Natural killer cell (primary cell): ENCODE results near the gene STK25. TPM values are rescaled to one million over a fixed set of nuclear protein-coding genes. Genes with fewer than 3 reads are reported as not detected.

Experiments used
- ATAC-seq, 3 donors: fragments of 150-1000 bp in 2 of 3; fragments of 200-7000 bp in 1 of 3; cut with Tn5 transposase; 1 replicate in 1 of 3; 2 replicates in 2 of 3; pipeline ENCODE4 v1.10.0; 2021; ENCODE audit warnings: mild to moderate bottlenecking in 2 of 3, moderate library complexity in 2 of 3
- DNase-seq, 2 donors: peaks; one replicate each; pipeline versions ENCODE4 v3.0.0 to v3.0.0-alpha.2; 2013 to 2021; ENCODE audit warnings: mixed read lengths in 1 of 2
- H3K27ac ChIP-seq: one replicate; pipeline ENCODE4 v1.5.1; 2013; ENCODE audit warnings: mild to moderate bottlenecking, low read length
- H3K27me3 ChIP-seq: one replicate; pipeline ENCODE4 v1.6.1; 2013; ENCODE audit warnings: low read length; ENCODE audit not compliant: control insufficient read depth, insufficient read depth
- H3K36me3 ChIP-seq: one replicate; pipeline ENCODE4 v1.6.1; 2013; ENCODE audit warnings: low read length; ENCODE audit not compliant: control insufficient read depth, insufficient read depth
- H3K4me1 ChIP-seq: one replicate; pipeline ENCODE4 v1.6.1; 2013; ENCODE audit warnings: low read length; ENCODE audit not compliant: control insufficient read depth, insufficient read depth
- H3K4me3 ChIP-seq: one replicate; pipeline ENCODE4 v1.5.1; 2013; ENCODE audit warnings: low read length
- H3K9me3 ChIP-seq: one replicate; pipeline ENCODE4 v1.6.1; 2013; ENCODE audit warnings: low read length; ENCODE audit not compliant: control insufficient read depth, insufficient read depth
- H3K27ac Mint-ChIP-seq, 2 donors: one replicate each; pipeline ENCODE4 v1.8.0; 2022; ENCODE audit warnings: mild to moderate bottlenecking in 2 of 2, mixed read lengths in 2 of 2, moderate library complexity in 1 of 2
- H3K27me3 Mint-ChIP-seq, 2 donors: one replicate each; pipeline ENCODE4 v1.8.0; 2022; ENCODE audit warnings: low read depth in 2 of 2, mixed read lengths in 2 of 2
- H3K36me3 Mint-ChIP-seq: one replicate; pipeline ENCODE4 v1.8.0; 2022; ENCODE audit warnings: mixed read lengths
- H3K4me1 Mint-ChIP-seq, 2 donors: one replicate each; pipeline ENCODE4 v1.8.0; 2022; ENCODE audit warnings: mixed read lengths in 2 of 2
- H3K4me3 Mint-ChIP-seq: one replicate; pipeline ENCODE4 v1.8.0; 2022; ENCODE audit warnings: mild to moderate bottlenecking, moderate library complexity, mixed read lengths
- H3K9me3 Mint-ChIP-seq, 2 donors: one replicate each; pipeline ENCODE4 v1.8.0; 2022; ENCODE audit warnings: mixed read lengths in 2 of 2
- CTCF ChIP-seq: fragments of 200-600 bp; IDR thresholded peaks from one replicate; pipeline ENCODE4 v1.8.0; 2022; ENCODE audit warnings: antibody characterized with exemption
- WGBS: methylation state at CpG from one replicate; pipeline ENCODE4 v1.1.7; 2013; ENCODE audit warnings: missing lambda C conversion rate; ENCODE audit not compliant: insufficient coverage; 5-methylcytosine and 5-hydroxymethylcytosine counted together
- intact Hi-C: fragments of 100-400 bp; cut with micrococcal nuclease; formaldehyde crosslinking; loops from one replicate; pipeline ENCODE4 v1.14.2; 2022
- total RNA-seq, 4 donors: library from RNA; stranded (reverse); fragments of 120-200 nt in 1 of 4; gene quantifications; one replicate each; pipeline versions ENCODE4 v1.2.3 to v1.2.4, GENCODE V29; 2013 to 2022

Gene STK25
- total RNA-seq, 3 donors from 2014 or later (not counting 1 experiment from before 2014, with no cell fraction given) = 110 to 140 (median 135) TPM

- Histone ChIP-seq H3K9me3 (no peaks in the 10 kb centered on the region), H3K27ac (no peak overlapping the region), H3K4me3 (no peak overlapping the region), H3K4me1 (peaks cover 22% of the 10 kb centered on the region), H3K27me3 (no peaks in the 10 kb centered on the region), H3K36me3 (no peaks in the 10 kb centered on the region)
- H3K4me3 Mint-ChIP-seq = peak overlapping the region; percentile 62
- H3K27me3 Mint-ChIP-seq = peaks cover 0 to 3% of the 10 kb centered on the region in 2 donors
- TF ChIP-seq CTCF = no peak
- no peak overlapping the region for H3K27ac Mint-ChIP-seq
- intact Hi-C loops = no loop called here
- H3K4me1 Mint-ChIP-seq = peaks cover 20 to 29% of the 10 kb centered on the region in 2 donors
- WGBS = 96% methylated on average over 6 of the region's 6 CpGs
- H3K9me3 Mint-ChIP-seq = no peaks in the 10 kb centered on the region
- ATAC-seq (no peak), DNase-seq (no peak)
- H3K36me3 Mint-ChIP-seq = no peaks in the 10 kb centered on the region
Measured at GRCh38 chr2:241511091-241511741, 2.8 kb upstream of the STK25 start.

- Mint-ChIP-seq H3K4me3 (peak overlapping the region; percentile 82), H3K9me3 (no peaks in the 10 kb centered on the region), H3K27me3 (peaks cover 0 to 3% of the 10 kb centered on the region in 2 donors), H3K36me3 (no peaks in the 10 kb centered on the region), H3K4me1 (peaks cover 7 to 31% of the 10 kb centered on the region in 2 donors), H3K27ac (peak overlapping the region; percentile 80 to 82)
- Histone ChIP-seq H3K27ac (peak overlapping the region; percentile 83), H3K9me3 (no peaks in the 10 kb centered on the region), H3K27me3 (no peaks in the 10 kb centered on the region), H3K36me3 (no peaks in the 10 kb centered on the region), H3K4me1 (peaks cover 24% of the 10 kb centered on the region), H3K4me3 (peak overlapping the region; percentile 70)
- intact Hi-C loops = loop anchor here (5.0 kb wide), 2 partner anchors 128 to 192 kb away; partner anchors contain the start of genes ATG4B, HDLBP, SEPTIN2 and THAP4
- no peak for TF ChIP-seq CTCF
- ATAC-seq (no peak), DNase-seq (no peak)
- WGBS = 38% methylated on average over 24 of the region's 24 CpGs
Measured at GRCh38 chr2:241509155-241509784, 886 bp upstream of the STK25 start.

- WGBS = 3% methylated on average over 67 of the region's 67 CpGs
- peak overlapping the region in 1 of 2 donors; percentile 44 for H3K27ac Mint-ChIP-seq
- H3K4me3 ChIP-seq = peak overlapping the region; percentile 51
- no peaks in the 10 kb centered on the region for H3K27me3 Mint-ChIP-seq
- no peak overlapping the region for H3K27ac ChIP-seq
- peaks cover 7 to 31% of the 10 kb centered on the region in 2 donors for H3K4me1 Mint-ChIP-seq
- intact Hi-C loops = loop anchor here (5.0 kb wide), 2 partner anchors 130 to 190 kb away; partner anchors contain the start of genes ATG4B, HDLBP, SEPTIN2 and THAP4
- peak overlapping the region; percentile 83 for H3K4me3 Mint-ChIP-seq
- peak; percentile 18 for TF ChIP-seq CTCF
- H3K27me3 ChIP-seq = no peaks in the 10 kb centered on the region
- no peaks in the 10 kb centered on the region for H3K9me3 Mint-ChIP-seq
- ATAC-seq (peak in 2 of 3 donors; percentile 14 to 15), DNase-seq (peak; percentile 35 to 55)
- H3K36me3 Mint-ChIP-seq = no peaks in the 10 kb centered on the region
- no peaks in the 10 kb centered on the region for H3K9me3 ChIP-seq
- H3K4me1 ChIP-seq = peaks cover 24% of the 10 kb centered on the region
- H3K36me3 ChIP-seq = no peaks in the 10 kb centered on the region
Measured at GRCh38 chr2:241507430-241508239, 749 bp downstream of the STK25 start.
